Osteoblast (primary cell): ENCODE results near the gene RFK. TPM values are rescaled to one million over a fixed set of nuclear protein-coding genes. Genes with fewer than 3 reads are reported as not detected.

Source experiments
- DNase-seq: peaks from one replicate; pipeline ENCODE4 v3.0.0; 2011; ENCODE audit warnings: low spot score, mixed read lengths; ENCODE audit not compliant: insufficient read length; ENCODE audit errors: missing footprints
- H2AFZ ChIP-seq: 2 replicates; pipeline ENCODE4 v1.6.0; 2011; ENCODE audit warnings: mild to moderate bottlenecking, low read length
- H3K27ac ChIP-seq: 2 replicates; pipeline ENCODE4 v1.5.1; 2011; ENCODE audit warnings: mild to moderate bottlenecking, low read depth, low read length, moderate library complexity
- H3K27me3 ChIP-seq: 2 replicates; pipeline ENCODE4 v1.6.0; 2012; ENCODE audit warnings: mild to moderate bottlenecking, control low read depth, inconsistent platforms, low read length, moderate library complexity; ENCODE audit not compliant: insufficient read depth
- H3K36me3 ChIP-seq: 2 replicates; pipeline ENCODE4 v1.5.1; 2011; ENCODE audit warnings: mild to moderate bottlenecking, low read length, control low read depth, moderate library complexity; ENCODE audit not compliant: insufficient read depth
- H3K4me1 ChIP-seq: 2 replicates; pipeline ENCODE4 v1.5.1; 2011; ENCODE audit warnings: mild to moderate bottlenecking, low read length, control low read depth, moderate library complexity; ENCODE audit not compliant: insufficient read depth
- H3K4me2 ChIP-seq: 2 replicates; pipeline ENCODE4 v1.6.0; 2011; ENCODE audit warnings: mild to moderate bottlenecking, low read length; ENCODE audit not compliant: insufficient read depth
- H3K4me3 ChIP-seq: fragments of 200-600 bp; sonication (generic); 3 replicates; pipeline ENCODE4 v1.5.1; 2012; ENCODE audit warnings: mild to moderate bottlenecking, low read length, inconsistent platforms; ENCODE audit not compliant: insufficient read depth
- H3K79me2 ChIP-seq: 2 replicates; pipeline ENCODE4 v1.6.0; 2012; ENCODE audit warnings: mild to moderate bottlenecking, low read length, control low read depth, inconsistent platforms; ENCODE audit not compliant: insufficient read depth
- H3K9me3 ChIP-seq: 2 replicates; pipeline ENCODE4 v1.5.1; 2011; ENCODE audit warnings: low read depth, low read length, control low read depth
- H4K20me1 ChIP-seq: 2 replicates; pipeline ENCODE4 v1.6.0; 2012; ENCODE audit warnings: mild to moderate bottlenecking, low read length, control low read depth; ENCODE audit not compliant: insufficient read depth
- total RNA-seq: library from RNA; depleted of rRNA; stranded (reverse); fragments of >200 nt; gene quantifications from 2 replicates; pipeline ENCODE4 v1.2.3, GENCODE V29; 2012
- TF ChIP-seq, protein P1 (sequence below): IDR thresholded peaks from 2 replicates; pipeline ENCODE4 v1.5.1; 2011; ENCODE audit warnings: mild to moderate bottlenecking, low read depth, low read length, moderate library complexity; ENCODE audit errors: extremely low read depth

Gene RFK
- total RNA-seq, 1 donor: 25.0 TPM

GRCh38 chr9:76431601-76432000 is 37.4 kb upstream of the RFK start:
- Histone ChIP-seq H3K4me2 (no peak overlapping the region), H3K4me3 (no peak overlapping the region), H3K27me3 (no peaks in the 10 kb centered on the region), H3K4me1 (peaks cover 13% of the 10 kb centered on the region), H2AFZ (no peak overlapping the region), H3K36me3 (no peaks in the 10 kb centered on the region), H4K20me1 (no peaks in the 10 kb centered on the region), H3K27ac (no peak overlapping the region), H3K9me3 (no peaks in the 10 kb centered on the region), H3K79me2 (no peaks in the 10 kb centered on the region)
- DNase-seq: no peak
- TF ChIP-seq, protein P1, sequence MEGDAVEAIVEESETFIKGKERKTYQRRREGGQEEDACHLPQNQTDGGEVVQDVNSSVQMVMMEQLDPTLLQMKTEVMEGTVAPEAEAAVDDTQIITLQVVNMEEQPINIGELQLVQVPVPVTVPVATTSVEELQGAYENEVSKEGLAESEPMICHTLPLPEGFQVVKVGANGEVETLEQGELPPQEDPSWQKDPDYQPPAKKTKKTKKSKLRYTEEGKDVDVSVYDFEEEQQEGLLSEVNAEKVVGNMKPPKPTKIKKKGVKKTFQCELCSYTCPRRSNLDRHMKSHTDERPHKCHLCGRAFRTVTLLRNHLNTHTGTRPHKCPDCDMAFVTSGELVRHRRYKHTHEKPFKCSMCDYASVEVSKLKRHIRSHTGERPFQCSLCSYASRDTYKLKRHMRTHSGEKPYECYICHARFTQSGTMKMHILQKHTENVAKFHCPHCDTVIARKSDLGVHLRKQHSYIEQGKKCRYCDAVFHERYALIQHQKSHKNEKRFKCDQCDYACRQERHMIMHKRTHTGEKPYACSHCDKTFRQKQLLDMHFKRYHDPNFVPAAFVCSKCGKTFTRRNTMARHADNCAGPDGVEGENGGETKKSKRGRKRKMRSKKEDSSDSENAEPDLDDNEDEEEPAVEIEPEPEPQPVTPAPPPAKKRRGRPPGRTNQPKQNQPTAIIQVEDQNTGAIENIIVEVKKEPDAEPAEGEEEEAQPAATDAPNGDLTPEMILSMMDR: no peak

GRCh38 chr9:76426807-76427419 is 32.7 kb upstream of the RFK start:
- TF ChIP-seq, protein P1: no peak
- H3K9me3 ChIP-seq: no peaks in the 10 kb centered on the region

GRCh38 chr9:76425677-76426453 is 31.6 kb upstream of the RFK start:
- Histone ChIP-seq H3K27me3 (no peaks in the 10 kb centered on the region), H3K27ac (no peak overlapping the region), H3K36me3 (no peaks in the 10 kb centered on the region), H3K79me2 (no peaks in the 10 kb centered on the region), H3K4me1 (no peaks in the 10 kb centered on the region), H3K4me2 (no peak overlapping the region), H3K9me3 (no peaks in the 10 kb centered on the region), H4K20me1 (no peaks in the 10 kb centered on the region), H3K4me3 (no peak overlapping the region), H2AFZ (no peak overlapping the region)
- no peak for DNase-seq
- TF ChIP-seq, protein P1: no peak

More at GRCh38 chr9:76426807-76427419, 32.7 kb upstream of the RFK start:
- H4K20me1 ChIP-seq: no peaks in the 10 kb centered on the region
- no peak overlapping the region for H3K27ac ChIP-seq
- no peak overlapping the region for H2AFZ ChIP-seq
- H3K27me3 ChIP-seq: no peaks in the 10 kb centered on the region
- no peaks in the 10 kb centered on the region for H3K79me2 ChIP-seq
- DNase-seq: no peak
- H3K4me2 ChIP-seq: no peak overlapping the region
- no peaks in the 10 kb centered on the region for H3K36me3 ChIP-seq
- H3K4me3 ChIP-seq: no peak overlapping the region
- H3K4me1 ChIP-seq: no peaks in the 10 kb centered on the region

DNA sequence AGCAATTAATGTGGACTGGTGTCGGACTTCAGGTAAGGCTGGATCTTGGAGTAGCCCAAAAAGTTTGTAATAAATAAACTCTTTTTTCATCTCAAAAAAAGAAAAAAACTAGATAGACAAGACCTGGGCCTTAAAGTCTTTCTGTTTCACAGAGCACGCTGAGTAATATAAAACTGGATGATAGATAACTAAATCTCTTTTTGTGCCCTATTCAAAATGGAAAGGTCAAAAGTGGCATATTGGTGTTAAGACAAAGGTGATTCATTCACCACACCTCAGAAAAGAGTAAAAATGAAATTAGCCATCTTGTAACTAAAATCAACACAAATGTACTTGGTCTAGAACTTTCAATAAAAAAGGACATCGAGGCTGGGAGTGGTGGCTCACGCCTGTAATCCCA is 30.3 kb upstream of the RFK start:
- H3K9me3 ChIP-seq: no peaks in the 10 kb centered on the region
- H4K20me1 ChIP-seq: no peaks in the 10 kb centered on the region
- no peak overlapping the region for H3K4me2 ChIP-seq
- H3K79me2 ChIP-seq: no peaks in the 10 kb centered on the region
- H3K27me3 ChIP-seq: no peaks in the 10 kb centered on the region
- no peak overlapping the region for H2AFZ ChIP-seq
- DNase-seq: no peak
- H3K4me1 ChIP-seq: no peaks in the 10 kb centered on the region
- no peaks in the 10 kb centered on the region for H3K36me3 ChIP-seq
- H3K27ac ChIP-seq: no peak overlapping the region
- TF ChIP-seq, protein P1: no peak
- no peak overlapping the region for H3K4me3 ChIP-seq
